ENCODE results near the gene TCP11L1.

The TCP11L1 gene, protein sequence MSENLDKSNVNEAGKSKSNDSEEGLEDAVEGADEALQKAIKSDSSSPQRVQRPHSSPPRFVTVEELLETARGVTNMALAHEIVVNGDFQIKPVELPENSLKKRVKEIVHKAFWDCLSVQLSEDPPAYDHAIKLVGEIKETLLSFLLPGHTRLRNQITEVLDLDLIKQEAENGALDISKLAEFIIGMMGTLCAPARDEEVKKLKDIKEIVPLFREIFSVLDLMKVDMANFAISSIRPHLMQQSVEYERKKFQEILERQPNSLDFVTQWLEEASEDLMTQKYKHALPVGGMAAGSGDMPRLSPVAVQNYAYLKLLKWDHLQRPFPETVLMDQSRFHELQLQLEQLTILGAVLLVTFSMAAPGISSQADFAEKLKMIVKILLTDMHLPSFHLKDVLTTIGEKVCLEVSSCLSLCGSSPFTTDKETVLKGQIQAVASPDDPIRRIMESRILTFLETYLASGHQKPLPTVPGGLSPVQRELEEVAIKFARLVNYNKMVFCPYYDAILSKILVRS

DNA sequence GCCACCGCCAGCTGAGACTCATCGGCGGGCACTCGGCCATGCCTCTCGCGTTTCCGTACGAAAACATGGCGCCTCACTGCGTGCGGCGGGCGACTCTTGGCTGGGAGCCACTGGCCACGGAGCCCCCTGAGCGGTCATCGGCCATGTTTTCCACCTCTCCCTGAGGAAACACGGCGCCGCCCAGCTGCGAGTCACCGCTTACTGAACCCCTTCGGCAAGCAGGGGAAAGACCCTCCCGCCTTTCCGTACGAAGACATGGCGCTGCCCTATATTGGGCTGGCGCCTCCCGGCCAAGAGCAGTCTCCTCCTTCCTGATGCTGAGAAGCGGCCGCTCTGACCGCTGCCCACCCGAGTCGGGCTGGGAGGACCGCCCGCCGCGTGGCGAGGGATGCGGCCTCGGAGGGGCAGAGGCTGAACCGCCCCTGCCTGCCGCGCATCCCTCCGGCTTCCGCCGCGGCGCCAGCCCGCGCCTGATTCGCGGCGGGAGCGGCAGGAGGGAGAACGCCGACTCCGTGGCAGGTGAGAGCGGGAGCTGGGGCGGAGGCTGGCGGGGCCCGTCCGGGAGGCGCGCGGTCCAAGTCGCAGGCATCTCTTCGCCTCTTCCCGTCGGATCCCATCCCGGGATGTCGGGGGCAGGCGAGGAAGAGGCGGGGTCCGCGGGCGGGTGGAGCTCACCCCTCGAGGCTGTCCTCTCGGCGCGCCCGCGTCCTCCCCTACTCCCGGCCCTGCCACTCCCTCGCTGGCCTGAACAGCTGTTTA, at the start of gene TCP11L1:
TSS of gene TCP11L1 (plus strand) at position 299 of the 759 bp plus-strand sequence. CDS start 4,202 bp downstream, outside the sequence.
- DNase-seq = peak; percentile 94

DNA sequence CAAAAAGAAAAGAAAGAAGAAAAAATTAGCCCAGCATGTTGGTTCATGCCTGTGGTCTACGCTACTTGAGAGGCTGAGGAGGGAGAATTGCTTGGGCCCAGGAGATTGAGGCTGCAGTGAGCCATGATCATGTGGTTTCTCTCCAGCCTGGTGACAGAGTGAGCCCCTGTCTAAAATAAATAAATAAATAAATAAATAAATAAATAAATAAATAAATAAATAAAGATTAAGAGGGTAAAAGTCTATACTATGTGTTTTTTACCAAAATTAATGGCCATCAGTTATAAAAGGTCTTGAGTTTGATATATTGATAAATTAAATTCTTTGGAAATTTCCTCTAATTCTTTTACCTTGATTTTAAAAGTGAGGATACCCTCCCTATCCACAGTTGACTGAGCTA, 48.9 kb upstream of the TCP11L1 start:
- DNase-seq = no peak

DNA sequence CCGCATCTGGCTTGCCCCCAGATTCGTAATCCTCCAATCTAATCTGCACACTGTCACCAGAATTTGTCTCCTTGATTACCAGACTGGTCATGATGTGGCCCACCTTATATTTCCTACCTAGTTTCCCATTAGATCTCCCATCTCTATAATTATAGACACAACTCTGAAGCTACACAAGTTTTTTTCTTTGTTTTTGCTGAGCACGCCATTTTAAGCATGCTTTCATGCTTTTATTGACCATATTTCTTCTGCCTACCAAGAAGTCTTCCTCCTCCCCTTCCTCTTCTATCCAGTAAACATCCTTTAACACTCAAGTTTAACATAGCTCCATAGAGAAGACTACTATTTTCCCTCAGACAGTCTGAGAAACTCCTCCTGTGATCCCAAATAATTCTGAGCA, 47.9 kb upstream of the TCP11L1 start:
- no peak for DNase-seq

DNA sequence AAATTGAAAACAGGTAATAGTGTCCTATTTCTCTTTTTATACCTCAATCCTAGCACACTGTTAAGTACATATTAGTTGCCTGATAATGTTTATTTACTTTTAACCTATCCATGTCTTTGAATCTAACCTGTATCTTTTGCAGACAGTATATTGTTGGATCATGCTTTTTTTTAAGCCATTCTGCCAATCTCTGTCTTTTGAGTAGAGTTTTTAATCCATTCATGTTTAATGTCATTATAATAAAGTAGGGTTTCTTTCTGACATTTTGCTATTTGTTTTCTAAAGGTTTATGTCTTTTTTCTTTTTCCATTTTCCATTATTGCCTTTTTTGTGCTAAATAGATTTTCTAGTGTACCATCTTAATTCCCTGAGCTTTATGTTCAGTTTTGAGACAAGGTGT, 47.5 kb upstream of the TCP11L1 start:
- no peak for DNase-seq

DNA sequence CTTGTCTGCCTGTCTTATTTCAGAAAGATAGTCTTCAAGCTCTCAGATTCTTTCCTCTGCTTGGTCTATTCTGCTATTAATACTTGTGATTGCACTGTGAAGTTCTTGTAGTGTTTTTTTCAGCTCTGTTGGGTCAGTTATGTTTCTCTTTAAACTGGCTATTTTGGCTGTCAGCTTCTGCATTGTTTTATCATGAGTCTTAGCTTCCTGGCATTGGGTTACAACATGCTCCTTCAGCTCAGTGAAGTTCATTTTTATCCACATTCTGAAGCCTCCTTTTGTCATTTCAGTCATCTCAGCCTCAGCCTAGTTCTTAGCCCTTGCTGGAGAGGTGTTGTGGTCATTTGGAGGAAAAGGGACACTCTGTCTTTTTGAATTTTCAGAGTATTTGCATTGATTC, 39.2 kb upstream of the TCP11L1 start:
- DNase-seq = peak; percentile 81

DNA sequence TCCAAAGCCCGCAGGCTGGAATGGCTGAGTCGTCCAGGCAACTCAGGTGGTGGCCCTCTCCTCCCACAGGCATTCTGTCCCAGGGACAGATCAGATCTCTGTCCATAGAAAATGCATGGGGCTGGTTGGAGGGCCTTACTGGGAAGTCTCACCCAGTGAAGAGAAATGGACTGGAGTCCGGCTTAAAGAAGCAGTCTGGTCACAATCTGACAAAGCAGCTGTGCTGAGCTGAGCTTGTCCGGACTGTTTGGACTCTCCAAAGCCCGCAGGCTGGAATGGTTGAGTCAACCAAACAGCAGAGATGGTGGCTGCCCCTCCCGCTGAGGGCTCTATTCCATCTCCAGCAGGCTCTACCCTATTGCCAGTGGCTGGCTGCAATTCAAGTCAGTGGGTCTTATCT, 38.1 kb upstream of the TCP11L1 start:
- peak; percentile 40 for DNase-seq

DNA sequence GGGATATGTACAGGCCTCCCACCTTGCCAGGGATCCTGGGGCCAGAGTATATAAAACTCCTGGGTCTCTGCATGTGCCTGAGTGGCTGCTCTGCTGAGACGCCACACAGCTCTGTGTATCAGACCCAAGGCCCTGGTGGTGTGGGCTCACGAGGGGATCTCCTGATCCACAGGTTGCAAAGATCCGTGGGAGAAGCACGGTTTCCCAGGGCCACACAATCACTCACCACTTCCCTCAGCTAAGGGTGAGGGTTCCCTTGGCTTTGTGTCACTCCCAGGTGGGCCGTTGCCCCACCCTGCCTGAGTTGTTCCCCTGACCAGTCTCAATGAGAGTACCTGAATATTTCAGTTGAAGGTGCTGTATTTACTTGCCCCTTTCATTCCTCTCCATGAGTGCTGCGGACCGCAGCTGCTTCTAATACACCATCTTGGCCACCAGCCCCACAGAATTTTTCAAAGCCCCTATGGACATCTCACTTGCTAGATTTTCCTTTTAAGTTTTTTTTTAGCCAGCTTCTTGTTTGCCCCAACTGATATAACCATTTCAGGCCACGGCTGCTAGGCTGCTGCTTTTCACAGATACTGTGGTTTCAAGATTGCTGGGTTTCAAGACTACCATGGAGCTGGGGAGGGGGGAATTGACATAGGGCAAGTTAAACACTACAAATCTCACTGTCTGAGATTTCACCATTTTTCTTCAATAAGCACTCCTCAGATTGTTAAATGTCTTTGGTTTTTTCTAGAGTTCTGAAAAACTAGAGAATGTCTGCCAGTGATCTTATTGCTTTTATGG, 37.4 kb upstream of the TCP11L1 start:
- DNase-seq = no peak

DNA sequence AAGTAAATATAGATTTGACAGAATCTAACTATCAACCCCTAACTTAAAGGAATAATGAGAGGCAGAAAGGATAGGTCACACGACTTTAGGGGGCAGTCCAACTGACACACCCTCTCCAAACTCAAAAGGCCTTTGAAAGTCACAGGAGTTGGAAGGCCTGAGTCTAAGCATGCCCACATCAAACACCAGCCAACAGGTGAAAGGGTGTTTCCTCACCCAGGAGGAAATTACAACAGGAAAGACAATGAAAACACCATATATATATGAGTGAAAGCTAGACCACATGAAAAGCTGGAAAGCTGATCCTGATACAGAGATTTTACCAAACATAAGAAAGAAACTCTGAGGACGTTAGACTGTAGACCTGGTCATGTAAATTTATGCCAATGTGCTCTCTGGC, 34.2 kb upstream of the TCP11L1 start:
- DNase-seq = no peak

DNA sequence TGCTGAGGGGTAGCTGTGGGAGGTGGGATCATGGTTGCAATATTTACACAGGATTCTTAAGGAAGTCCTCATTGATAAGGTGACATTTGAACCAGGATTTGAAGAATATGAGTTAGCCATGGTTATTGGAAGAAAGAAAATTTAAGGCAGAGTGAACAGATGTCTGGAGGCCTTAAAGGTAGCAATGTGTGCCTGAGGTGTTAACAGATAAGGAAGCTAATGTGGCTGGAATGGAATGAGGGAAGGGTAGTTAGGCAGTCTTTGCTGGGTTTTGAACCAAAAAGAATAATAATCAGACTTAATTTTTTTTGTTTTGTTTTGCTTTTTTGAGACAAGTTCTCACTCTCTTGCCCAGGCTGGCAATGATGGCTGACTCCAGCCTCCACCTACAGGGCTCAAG, 33.4 kb upstream of the TCP11L1 start:
- DNase-seq = no peak

DNA sequence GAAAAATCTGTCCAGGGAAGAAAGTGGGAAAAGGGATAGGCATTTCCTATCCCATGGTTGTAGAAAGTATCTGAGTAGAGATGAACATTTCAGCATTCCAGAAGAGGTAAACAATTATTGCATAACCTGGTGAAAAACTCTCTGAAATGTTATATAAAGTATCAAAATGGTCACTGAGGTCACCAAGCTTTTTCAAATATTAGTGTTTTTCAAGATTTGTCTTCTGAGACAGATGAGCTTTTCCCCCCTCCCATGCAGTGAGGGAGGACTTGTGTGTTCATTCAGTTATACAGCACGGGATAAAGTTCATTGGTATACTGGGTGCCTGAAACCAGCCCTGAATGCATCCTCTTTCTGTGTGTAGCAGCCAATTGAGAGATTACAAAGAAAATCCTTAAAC, 25.6 kb upstream of the TCP11L1 start:
- no peak for DNase-seq

DNA sequence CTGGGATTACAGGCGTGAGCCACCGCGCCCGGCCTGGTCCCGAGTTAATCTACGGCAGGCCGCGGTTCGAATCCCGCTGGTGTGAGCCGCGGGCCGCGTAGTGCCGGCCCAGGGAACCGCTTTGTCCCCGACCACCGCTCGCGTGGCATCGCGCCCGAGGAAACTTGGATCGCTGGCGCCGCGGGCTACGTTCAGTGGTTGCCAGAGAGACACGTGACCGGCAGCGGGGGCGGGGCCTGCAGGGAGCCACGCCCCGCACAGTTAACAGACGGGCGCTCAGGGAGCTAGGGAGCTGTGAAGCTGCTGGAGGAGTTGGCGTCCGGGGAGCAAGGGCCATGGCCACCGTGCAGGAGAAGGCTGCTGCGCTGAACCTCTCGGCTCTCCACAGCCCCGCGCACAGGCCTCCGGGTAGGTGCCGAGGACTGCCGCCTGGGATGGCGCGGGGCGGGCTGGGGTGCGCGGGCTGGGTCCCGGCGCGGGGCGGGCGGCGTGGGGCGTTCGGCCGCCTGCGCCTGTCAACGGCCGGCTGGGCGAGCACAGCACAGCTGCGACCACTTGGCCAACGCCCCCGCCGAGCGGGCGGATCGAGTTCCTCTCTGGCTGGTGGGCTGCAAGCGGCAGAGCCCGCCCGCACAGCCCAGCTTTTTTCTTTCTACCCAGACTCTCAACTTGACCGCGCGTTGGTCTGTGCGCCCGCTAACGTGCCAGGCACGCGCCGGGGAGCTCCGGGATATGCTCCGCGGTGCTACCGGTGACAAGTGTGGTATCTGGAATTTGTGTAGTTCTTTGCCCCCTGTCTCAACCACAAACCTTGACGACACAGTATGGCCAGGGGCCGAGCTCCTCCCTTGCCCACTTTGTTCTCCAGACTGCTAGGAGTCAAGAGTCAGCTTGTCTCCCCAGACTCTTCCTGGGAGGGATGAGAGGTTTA, 23.5 kb upstream of the TCP11L1 start, which contains the start of gene DEPDC7:
TSS of gene DEPDC7 (plus strand) at position 258 of the 931 bp plus-strand sequence. CDS start at position 336, 78 bp downstream.
- peak; percentile 91 for DNase-seq

DNA sequence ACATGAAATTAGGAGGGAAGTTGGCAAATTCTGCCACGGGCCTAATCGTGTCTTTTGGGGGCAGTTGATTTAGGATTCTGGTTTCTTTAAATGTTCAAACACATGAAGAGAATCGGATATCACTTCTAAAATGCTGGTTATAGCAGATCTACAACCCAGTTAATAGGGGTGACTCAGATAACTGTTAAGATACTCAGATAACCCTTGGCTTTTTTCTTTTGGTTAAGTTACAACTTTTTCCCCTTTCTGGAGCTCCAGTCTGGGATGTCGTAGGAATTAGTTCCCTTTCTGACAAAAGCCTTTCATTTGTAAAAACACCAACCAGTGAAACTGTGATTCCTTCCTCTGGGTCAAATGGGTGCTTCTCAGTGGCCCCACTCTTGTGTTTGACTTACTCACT, 22.7 kb upstream of the TCP11L1 start:
- no peak for DNase-seq

DNA sequence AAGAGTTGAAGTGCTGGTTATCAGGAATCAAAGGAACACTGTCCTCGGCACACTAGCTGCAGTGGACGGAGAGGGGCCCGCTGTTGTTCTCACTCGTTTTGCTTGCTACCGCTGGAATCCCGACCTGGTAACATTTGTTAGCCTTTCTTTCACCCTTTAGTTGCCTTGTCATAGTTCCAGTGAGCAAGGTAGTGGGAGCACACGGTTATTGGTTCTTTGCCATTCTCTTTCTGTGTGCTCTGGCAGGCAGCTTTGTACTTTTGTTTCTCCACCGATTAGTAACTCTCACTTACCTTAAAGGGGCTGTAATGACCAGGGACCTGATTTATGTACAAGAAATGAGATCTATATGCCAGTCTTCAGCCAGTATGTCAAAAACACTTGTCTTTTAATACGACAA, 21.9 kb upstream of the TCP11L1 start:
- DNase-seq = no peak

DNA sequence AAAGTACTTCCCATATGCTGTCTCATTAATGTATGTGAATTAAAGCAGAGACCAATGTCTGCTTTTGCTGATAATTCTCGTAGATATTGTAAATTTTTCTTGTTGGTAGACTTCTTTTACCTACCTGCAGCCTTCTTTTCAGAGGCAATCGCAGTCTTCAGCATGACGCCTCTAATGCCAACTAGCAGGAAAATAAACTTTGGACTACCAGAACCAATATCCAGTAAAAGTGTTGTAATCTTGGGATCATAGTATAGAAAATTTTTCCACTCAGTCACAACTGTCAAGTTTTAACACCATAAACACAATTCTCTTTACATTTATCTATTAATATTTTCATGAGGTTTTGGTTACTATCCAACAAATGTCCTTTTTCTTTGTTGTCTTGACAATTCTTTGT, 21.4 kb upstream of the TCP11L1 start:
- no peak for DNase-seq

DNA sequence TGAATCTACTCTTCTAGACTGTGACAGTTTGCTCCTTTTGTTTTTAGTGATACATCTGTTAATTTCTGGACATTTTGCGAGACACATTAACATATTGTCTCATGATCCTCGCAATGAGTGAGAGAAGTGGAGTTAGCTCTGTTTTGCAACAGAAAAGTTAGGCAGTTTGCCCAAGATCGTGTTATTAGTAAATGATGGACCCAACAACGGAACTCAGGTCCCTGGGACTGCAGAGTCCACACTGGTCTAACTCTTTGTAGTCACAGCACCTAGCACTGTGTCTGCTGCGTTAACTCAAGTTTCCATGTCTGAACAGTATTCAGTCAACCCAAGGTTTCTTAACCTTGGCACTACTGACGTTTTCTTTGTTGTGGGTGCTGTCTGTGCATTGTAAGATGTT, 20.5 kb upstream of the TCP11L1 start:
- DNase-seq = no peak

DNA sequence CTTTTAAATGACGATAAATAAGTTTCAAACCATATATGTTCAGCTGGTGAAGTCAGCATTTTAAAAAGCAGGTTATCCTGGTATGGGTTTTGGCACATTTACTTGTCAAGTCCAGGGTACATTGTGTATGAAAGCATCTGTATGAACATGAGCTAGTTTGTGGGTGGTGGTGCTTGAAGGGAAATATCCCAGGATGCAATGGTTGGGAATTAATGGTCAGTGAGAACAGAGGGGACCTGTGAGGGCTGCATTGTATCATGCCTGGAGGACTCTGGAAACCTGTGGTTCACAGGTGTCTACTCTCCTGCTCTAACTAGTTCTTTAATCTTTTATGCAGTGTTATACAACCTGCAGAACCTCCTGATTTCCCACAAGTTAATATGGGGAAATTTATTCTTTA, 17.9 kb upstream of the TCP11L1 start:
- no peak for DNase-seq

DNA sequence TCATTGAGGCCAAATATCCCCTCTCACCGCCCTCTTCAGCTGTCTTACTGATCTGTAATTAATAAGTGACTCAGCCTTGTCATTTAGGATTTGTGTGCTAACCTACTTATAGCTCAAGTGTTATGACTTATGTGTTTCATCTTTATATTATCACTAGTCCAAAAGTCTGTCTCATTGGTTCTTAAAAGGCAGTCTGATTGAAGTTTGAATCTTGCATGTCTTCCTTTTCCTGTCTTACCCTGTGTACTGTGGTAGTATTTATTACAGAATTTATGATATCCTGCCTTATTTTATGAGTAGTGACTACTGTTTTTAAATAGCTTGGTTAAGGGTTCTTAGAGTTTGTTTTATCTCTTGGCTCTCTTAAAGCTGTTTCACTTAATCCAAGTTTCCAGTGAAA, 17.4 kb upstream of the TCP11L1 start:
- DNase-seq = no peak

DNA sequence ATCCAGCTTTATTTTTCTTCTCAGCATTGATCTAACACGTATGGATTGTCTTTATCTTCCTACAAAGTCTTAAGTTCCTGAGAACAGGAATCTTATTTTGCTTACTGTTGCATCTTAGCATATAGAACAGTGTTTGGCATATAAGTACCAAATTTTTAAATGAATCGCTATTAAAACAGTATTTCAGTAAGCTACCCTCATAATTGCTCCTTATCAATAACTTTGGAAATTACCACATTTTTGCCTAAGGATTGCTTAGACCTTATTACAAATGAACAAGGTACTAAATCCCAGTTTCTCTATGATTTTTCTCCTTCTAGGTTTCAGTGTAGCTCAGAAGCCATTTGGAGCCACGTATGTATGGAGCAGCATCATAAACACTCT, 14.0 kb upstream of the TCP11L1 start:
- DNase-seq = no peak

DNA sequence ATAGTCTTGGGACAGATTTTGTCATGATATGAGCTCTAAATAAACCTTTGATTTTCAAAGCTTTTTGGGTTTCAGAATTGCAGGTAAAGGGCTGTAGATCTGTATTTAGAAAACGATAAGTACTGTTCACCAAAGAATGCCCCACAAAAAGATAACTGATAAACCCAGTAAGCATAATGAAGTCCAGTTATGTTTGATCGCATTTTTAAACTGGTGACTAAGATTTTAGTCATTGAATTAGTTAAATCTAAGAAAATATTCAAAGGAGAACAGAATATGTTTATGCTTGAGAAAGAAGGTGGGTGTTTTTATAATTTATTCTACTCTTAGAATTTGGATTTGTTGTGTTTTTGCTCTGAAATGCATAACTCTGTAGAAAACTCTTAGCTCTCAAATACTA, 12.1 kb upstream of the TCP11L1 start:
- peak; percentile 25 for DNase-seq

DNA sequence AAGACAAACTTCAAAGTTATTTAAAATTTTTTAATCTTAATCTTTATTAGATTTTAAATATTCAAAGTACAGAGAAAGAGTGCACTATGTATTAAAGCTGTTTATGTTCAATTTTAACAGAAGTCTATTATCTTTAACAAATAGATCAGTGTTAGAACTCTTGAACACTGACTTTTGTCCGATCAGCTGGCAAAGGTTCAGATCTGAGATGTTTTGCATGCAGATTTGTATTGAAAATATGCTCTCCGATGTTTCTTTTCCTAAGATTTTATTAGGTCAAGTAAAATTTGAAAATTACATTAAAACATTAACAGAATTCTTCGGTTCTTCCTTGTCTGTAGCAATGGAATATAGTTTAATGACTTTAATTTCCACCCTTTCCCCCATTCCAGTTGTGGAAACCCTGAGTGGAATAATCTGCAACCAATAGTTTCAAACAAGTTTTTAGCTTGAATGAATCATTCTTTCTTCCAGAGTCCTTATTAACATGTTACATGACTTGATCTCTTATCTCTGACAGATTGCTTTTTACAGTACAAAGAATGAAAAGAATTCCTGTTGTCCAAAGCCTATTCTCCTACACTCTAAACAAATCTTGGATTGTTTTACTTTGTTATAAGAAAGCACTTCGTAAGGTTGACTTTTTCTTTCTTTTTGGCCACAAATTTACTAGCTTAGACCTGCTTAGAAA, 11.4 kb upstream of the TCP11L1 start:
- DNase-seq = peak; percentile 49

DNA sequence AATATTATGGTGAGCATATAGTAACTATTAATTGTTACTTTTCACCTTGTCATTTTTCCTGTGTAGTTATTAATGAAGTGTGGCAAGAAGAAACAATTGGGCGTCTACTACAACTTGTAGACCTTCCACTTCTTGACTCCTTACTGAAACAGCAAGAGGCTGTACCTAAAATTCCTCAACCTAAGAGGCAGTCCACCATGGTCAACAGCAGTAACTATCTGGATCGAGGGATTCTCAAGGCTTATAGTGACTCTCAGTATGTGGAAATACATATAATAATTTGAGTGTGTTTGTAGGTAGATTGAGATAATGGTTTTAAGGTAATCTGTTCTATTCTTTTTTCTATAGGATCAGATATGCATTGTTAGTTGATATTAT, 10.8 kb upstream of the TCP11L1 start:
- DNase-seq = no peak
